ENCODE data around the gene GP9.

GP9 gene

DNA sequence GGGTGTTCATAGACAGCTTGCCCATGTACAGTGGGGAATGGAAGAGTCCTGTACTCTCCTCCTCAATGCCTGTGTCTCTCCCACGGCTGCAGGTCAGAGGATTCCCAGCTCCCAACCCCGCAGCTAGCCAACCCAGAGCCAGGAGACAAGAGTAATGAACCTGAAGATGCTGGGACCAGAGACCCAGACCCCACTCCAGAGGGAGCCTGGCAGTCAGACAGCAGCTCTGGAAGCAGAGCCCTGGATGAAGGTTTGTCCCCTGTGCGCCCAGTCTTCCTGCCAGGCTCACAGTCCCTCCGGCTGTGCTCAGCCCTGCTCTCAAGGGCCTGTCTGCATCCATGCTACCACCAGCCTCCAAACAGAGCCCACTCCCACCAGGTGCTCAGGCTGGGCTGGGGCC, 30.0 kb upstream of the GP9 start:
- TF ChIP-seq CTCF (IDR thresholded peaks at IDR 0.05) = no peak

DNA sequence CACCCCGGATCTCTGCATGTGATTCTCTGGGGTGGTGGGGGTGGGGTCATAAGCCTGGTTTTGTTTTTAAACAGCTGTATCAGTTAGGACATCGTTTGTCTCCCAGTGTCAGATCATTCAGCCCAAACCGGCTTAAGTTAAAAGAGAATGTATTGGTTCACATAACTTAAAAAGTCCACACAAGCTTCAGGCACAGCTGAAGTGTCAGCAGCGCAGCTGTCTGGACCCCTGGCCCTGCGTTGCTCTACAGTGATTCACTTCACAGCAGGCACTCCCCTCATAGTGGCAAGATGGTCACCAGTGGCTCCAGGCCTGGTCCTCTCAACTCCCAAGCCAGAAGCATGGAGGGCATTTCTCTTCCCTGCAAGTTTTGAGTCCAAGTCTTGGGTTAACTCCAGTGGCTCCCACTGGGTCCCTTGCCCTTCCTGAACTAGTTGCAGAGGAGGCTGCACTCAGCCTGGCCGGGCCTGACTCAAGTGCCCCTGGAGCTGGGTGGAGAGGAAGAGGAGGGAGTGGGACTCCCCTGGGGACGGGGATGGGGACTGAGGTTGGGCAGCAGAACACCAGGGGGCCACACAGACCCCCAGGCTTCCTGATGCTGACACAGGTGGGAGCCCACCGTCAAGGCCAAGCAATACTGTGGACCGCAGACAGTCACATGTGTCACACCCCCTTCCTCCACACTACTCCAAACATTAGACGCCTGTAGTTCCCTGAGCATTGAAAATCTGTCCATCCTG, 28.9 kb upstream of the GP9 start:
- no peak for TF ChIP-seq CTCF (IDR thresholded peaks at IDR 0.05)

DNA sequence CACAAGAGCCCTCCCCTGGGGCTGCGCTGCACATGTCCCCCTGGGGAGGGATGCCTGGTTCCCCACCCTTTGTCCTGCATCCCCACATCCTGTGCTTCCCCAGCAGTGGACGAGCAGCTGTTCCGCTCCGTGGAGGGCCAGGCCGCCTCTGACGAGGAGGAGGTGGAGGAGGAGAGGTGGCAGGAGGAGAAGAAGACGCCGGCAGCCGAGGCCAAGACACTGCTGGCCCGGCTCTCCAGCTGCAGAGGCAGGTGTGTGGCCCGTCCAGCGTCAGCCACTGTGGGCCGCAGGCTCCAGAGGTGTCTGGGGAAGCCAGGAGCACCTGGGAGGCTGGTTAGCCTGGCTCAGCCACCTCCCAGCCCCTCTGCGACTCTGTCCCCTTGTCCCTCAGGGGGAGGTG, 27.9 kb upstream of the GP9 start:
- no peak for TF ChIP-seq CTCF (IDR thresholded peaks at IDR 0.05)

DNA sequence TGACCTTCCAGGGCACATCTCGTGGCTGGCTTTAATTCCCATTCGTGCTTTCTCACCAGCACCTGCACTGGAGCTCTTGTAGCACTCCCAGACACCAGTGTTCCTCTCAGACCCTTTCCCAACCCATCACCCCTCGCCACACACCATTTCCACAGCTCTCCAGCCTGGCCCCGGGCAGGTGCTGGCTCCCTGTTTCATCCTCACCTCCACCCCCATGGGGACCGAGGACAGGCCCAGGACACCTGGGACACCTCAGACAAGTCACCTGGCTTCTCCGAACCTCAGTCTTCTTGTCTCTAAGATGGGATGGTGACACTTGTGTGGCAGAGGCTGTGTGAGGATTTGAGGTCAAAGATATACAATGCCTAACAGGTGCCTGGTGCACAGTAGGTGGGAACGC, 27.4 kb upstream of the GP9 start:
- TF ChIP-seq CTCF (IDR thresholded peaks at IDR 0.05) = no peak

GRCh38 chr3:129033633-129034321, 26.8 kb upstream of the GP9 start:
- TF ChIP-seq CTCF (IDR thresholded peaks at IDR 0.05) = no peak

GRCh38 chr3:129034642-129035041, 25.9 kb upstream of the GP9 start:
- TF ChIP-seq CTCF (IDR thresholded peaks at IDR 0.05) = no peak

DNA sequence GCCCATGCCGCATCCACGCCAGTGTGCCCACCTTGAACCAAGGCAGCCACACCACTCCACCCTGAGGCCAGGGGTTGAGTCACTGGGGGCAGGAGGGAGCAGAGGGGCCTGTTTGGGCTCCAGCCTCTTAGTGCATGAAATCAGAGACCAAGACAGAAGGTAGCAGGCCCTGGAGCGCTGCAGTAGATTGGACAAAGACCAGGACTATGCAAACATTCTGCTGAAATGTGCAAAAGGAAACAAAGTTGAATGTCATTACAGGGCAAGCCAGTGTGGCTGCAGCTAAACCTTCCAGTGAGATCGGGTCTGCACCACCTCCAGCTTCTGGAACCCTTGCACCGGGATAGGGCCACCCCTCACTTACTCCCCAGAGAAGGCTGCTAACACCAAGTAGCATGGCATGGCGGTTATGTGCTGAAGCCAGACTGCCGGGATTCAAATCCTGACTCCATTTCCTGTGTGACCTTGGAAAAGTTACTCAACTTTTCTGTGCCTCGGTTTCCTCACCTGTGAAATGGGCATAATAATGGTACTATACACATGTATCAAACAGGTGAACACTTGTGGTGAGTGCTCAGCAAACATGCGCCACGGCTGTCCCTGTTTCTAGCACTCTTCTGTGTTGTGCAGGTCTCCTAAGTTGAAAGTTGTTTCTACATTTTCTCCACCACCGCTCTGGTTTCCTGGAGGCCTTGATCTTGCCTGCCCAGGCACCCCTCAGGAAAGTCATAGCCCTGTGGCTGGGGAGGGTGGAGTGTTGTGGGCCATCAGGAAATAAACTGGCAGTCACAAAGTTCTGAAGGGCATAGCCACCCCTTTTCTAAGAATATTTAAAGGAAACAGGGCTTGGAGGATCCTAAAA, 25.0 kb upstream of the GP9 start:
- TF ChIP-seq CTCF (IDR thresholded peaks at IDR 0.05) = no peak
